ENCODE measurements around the gene MEF2A. TPM values are rescaled to one million over a fixed set of nuclear protein-coding genes. Genes with fewer than 3 reads are reported as not detected.

MEF2A gene
- total and polyA plus RNA-seq, 8 donors: 56.1 to 68.4 (median 63.0) TPM

- intact Hi-C loops (cut with DNase I): no loop called here
- Histone ChIP-seq H3K4me1 (no peaks in the 10 kb centered on the region), H3K27ac (no peak overlapping the region), H3K4me3 (no peak overlapping the region), H3K27me3 (no peaks in the 10 kb centered on the region), H3K36me3 (no peaks in the 10 kb centered on the region), H3K9me3 (no peaks in the 10 kb centered on the region)
- DNase-seq (peak in 1 of 4 donors; percentile 34), ATAC-seq (peak; percentile 49)
- TF ChIP-seq CTCF (IDR thresholded peaks at IDR 0.05): no peak
Observed at GRCh38 chr15:99545605-99546004, 20.2 kb upstream of the MEF2A start.

- no peaks in the 10 kb centered on the region for H3K36me3 ChIP-seq
- H3K4me1 ChIP-seq: no peaks in the 10 kb centered on the region
- H3K4me3 ChIP-seq: no peak overlapping the region
- DNase-seq (no peak), ATAC-seq (no peak)
- no peaks in the 10 kb centered on the region for H3K9me3 ChIP-seq
- no peak for TF ChIP-seq CTCF (IDR thresholded peaks at IDR 0.05)
- H3K27me3 ChIP-seq: no peaks in the 10 kb centered on the region
- no peak overlapping the region for H3K27ac ChIP-seq
- intact Hi-C loops (cut with DNase I): no loop called here
Observed at GRCh38 chr15:99546441-99547100, 19.2 kb upstream of the MEF2A start.

GRCh38 chr15:99547517-99547916 is 18.3 kb upstream of the MEF2A start:
- Histone ChIP-seq H3K9me3 (no peaks in the 10 kb centered on the region), H3K27ac (no peak overlapping the region), H3K27me3 (no peaks in the 10 kb centered on the region), H3K4me1 (no peaks in the 10 kb centered on the region), H3K36me3 (no peaks in the 10 kb centered on the region), H3K4me3 (no peak overlapping the region)
- no peak for TF ChIP-seq CTCF (IDR thresholded peaks at IDR 0.05)
- intact Hi-C loops (cut with DNase I): no loop called here
- ATAC-seq: no peak
- no peak for DNase-seq

- no peak for DNase-seq
- no peaks in the 10 kb centered on the region for H3K9me3 ChIP-seq
- intact Hi-C loops (cut with DNase I): no loop called here
- no peaks in the 10 kb centered on the region for H3K27me3 ChIP-seq
- ATAC-seq: no peak
- no peaks in the 10 kb centered on the region for H3K36me3 ChIP-seq
- TF ChIP-seq CTCF (IDR thresholded peaks at IDR 0.05): no peak
- no peaks in the 10 kb centered on the region for H3K4me1 ChIP-seq
- H3K4me3 ChIP-seq: no peak overlapping the region
- no peak overlapping the region for H3K27ac ChIP-seq
Observed at GRCh38 chr15:99550077-99550476, 15.7 kb upstream of the MEF2A start.

GRCh38 chr15:99552111-99552510 is 13.7 kb upstream of the MEF2A start:
- Histone ChIP-seq H3K4me3 (no peak overlapping the region), H3K9me3 (no peaks in the 10 kb centered on the region), H3K36me3 (no peaks in the 10 kb centered on the region), H3K4me1 (no peaks in the 10 kb centered on the region), H3K27me3 (no peaks in the 10 kb centered on the region), H3K27ac (no peak overlapping the region)
- no peak for DNase-seq
- ATAC-seq: no peak
- no peak for TF ChIP-seq CTCF (IDR thresholded peaks at IDR 0.05)
- intact Hi-C loops (cut with DNase I): no loop called here
